Smooth muscle cell (in vitro differentiated cells): ENCODE data around the gene CHRNA4. TPM values are rescaled to one million over a fixed set of nuclear protein-coding genes. Genes with fewer than 3 reads are reported as not detected.
"Not testable (repeated sequence)": the region's sequence is repeated elsewhere in the genome, so short reads cannot be mapped to it uniquely, and the experiment has no call there.

Experiments used
- DNase-seq: peaks from one replicate; lab custom pipeline; 2025; ENCODE audit not compliant: unreplicated experiment; lab: John Stamatoyannopoulos, UW
- H2AFZ ChIP-seq: fragments of 200-600 bp; sonication (generic); 2 replicates; pipeline ENCODE4 v1.6.0; 2016; ENCODE audit warnings: antibody characterized with exemption, low read depth, mild to moderate bottlenecking
- H3F3A ChIP-seq: fragments of 200-600 bp; sonication (generic); 2 replicates; pipeline ENCODE4 v1.6.0; 2017; ENCODE audit warnings: antibody characterized with exemption, low read depth
- H3K27ac ChIP-seq: fragments of 200-600 bp; sonication (generic); 2 replicates; pipeline ENCODE4 v1.5.1; 2016; ENCODE audit warnings: low read depth, mild to moderate bottlenecking
- H3K27me3 ChIP-seq: fragments of 200-600 bp; sonication (generic); 2 replicates; pipeline ENCODE4 v1.6.1; 2016; ENCODE audit warnings: low read depth, mild to moderate bottlenecking
- H3K36me3 ChIP-seq: fragments of 200-600 bp; sonication (generic); 2 replicates; pipeline ENCODE4 v1.5.1; 2016; ENCODE audit warnings: low read depth
- H3K4me1 ChIP-seq: fragments of 200-600 bp; sonication (generic); 2 replicates; pipeline ENCODE4 v1.5.1; 2016; ENCODE audit warnings: low read depth
- H3K4me2 ChIP-seq: fragments of 200-600 bp; sonication (generic); 2 replicates; pipeline ENCODE4 v1.6.0; 2016; ENCODE audit warnings: mild to moderate bottlenecking
- H3K4me3 ChIP-seq: fragments of 200-600 bp; sonication (generic); 2 replicates; pipeline ENCODE4 v1.5.1; 2016; ENCODE audit warnings: mild to moderate bottlenecking
- H3K79me2 ChIP-seq: fragments of 200-600 bp; sonication (generic); 2 replicates; pipeline ENCODE4 v1.6.0; 2016; ENCODE audit warnings: low read depth, mild to moderate bottlenecking
- H3K9ac ChIP-seq: fragments of 200-600 bp; sonication (generic); 2 replicates; pipeline ENCODE4 v1.6.0; 2016; ENCODE audit warnings: low read depth
- H3K9me3 ChIP-seq: fragments of 200-600 bp; sonication (generic); replicated peaks from 2 replicates; pipeline ENCODE4 v1.5.1; 2016; ENCODE audit warnings: low read depth
- H4K20me1 ChIP-seq: fragments of 200-600 bp; sonication (generic); 2 replicates; pipeline ENCODE4 v1.6.0; 2016; ENCODE audit warnings: low read depth
- CTCF ChIP-seq: fragments of 200-600 bp; sonication (generic); IDR thresholded peaks from 2 replicates; pipeline ENCODE4 v1.5.1; 2017; ENCODE audit warnings: borderline replicate concordance, mild to moderate bottlenecking, antibody characterized with exemption; ENCODE audit not compliant: insufficient read depth, poor library complexity, severe bottlenecking
- WGBS: methylation state at CpG from one replicate; pipeline ENCODE4 v1.1.7; 2016; ENCODE audit warnings: low lambda C conversion rate; 5-methylcytosine and 5-hydroxymethylcytosine counted together
- polyA plus RNA-seq: library from polyadenylated mRNA; unstranded; fragments of >200 nt; fragmentation: Nextera tagmentation; extraction: Ambion mirVana; gene quantifications from 2 replicates; pipeline ENCODE4 v1.2.1, GENCODE V29; 2016
- total RNA-seq: library from RNA; depleted of rRNA; stranded (reverse); fragments of >200 nt; gene quantifications from 2 replicates; pipeline ENCODE4 v1.2.3, GENCODE V29; 2014

CHRNA4 gene
- total and polyA plus RNA-seq, 2 experiments from 2014 or later, result 0.03 TPM; not detected in 1

GRCh38 chr20:63337786-63338420 is 23.2 kb downstream of the CHRNA4 start:
- Histone ChIP-seq H3F3A (no peaks in the 10 kb centered on the region), H3K27me3 (no peaks in the 10 kb centered on the region), H3K4me2 (no peak overlapping the region), H3K27ac (no peak overlapping the region), H3K4me1 (no peaks in the 10 kb centered on the region), H3K4me3 (no peak overlapping the region), H2AFZ (no peak overlapping the region), H3K9me3 (no peaks in the 10 kb centered on the region), H3K36me3 (no peaks in the 10 kb centered on the region), H4K20me1 (no peaks in the 10 kb centered on the region), H3K9ac (no peak overlapping the region), H3K79me2 (no peaks in the 10 kb centered on the region)
- DNase-seq, result no peak
- WGBS, result 62% methylated on average over 12 of the region's 12 CpGs
- no peak for TF ChIP-seq CTCF

GRCh38 chr20:63336232-63336752 is 24.9 kb downstream of the CHRNA4 start:
- Histone ChIP-seq H3K4me1 (no peaks in the 10 kb centered on the region), H3K4me3 (no peak overlapping the region), H3F3A (no peaks in the 10 kb centered on the region), H4K20me1 (no peaks in the 10 kb centered on the region), H3K27ac (no peak overlapping the region), H3K4me2 (no peak overlapping the region), H3K79me2 (no peaks in the 10 kb centered on the region), H3K9ac (no peak overlapping the region), H3K27me3 (no peaks in the 10 kb centered on the region), H3K36me3 (no peaks in the 10 kb centered on the region), H3K9me3 (no peaks in the 10 kb centered on the region), H2AFZ (no peak overlapping the region)
- TF ChIP-seq CTCF, result no peak
- 94% methylated on average over 29 of the region's 29 CpGs for WGBS
- no peak for DNase-seq

GRCh38 chr20:63335711-63336110 is 25.4 kb downstream of the CHRNA4 start:
- no peak for TF ChIP-seq CTCF
- DNase-seq, result no peak
- Histone ChIP-seq H3K27me3 (no peaks in the 10 kb centered on the region), H3K36me3 (no peaks in the 10 kb centered on the region), H3K4me1 (no peaks in the 10 kb centered on the region), H3K27ac (no peak overlapping the region), H3K4me2 (no peak overlapping the region), H3K9ac (no peak overlapping the region), H3K79me2 (no peaks in the 10 kb centered on the region), H2AFZ (no peak overlapping the region), H3F3A (no peaks in the 10 kb centered on the region), H3K4me3 (no peak overlapping the region), H4K20me1 (no peaks in the 10 kb centered on the region), H3K9me3 (no peaks in the 10 kb centered on the region)
- 92% methylated on average over 9 of the region's 9 CpGs for WGBS

GRCh38 chr20:63335060-63335459 is 26.1 kb downstream of the CHRNA4 start:
- not testable (repeated sequence) for H3K4me3 ChIP-seq, H2AFZ ChIP-seq, H3K4me2 ChIP-seq, DNase-seq, H3K79me2 ChIP-seq, H3K36me3 ChIP-seq, H3K27ac ChIP-seq, H3K9ac ChIP-seq, H4K20me1 ChIP-seq, H3K4me1 ChIP-seq, H3F3A ChIP-seq, H3K27me3 ChIP-seq, H3K9me3 ChIP-seq
- 96% methylated on average over 4 of the region's 9 CpGs for WGBS
